ENCODE measurements around the gene PTPN14. TPM values are rescaled to one million over a fixed set of nuclear protein-coding genes. Genes with fewer than 3 reads are reported as not detected.
A peak's percentile ranks its signal among the peaks of the same experiment; 100 is the strongest.

The PTPN14 gene
- total and polyA plus RNA-seq, 5 donors from 2014 or later = 0.02 to 0.10 (median 0.06) TPM; not detected in 2

- H3K4me1 ChIP-seq (ENCODE audit: control insufficient read depth, insufficient read depth, low read length, poor library complexity, severe bottlenecking) = no peaks in the 10 kb centered on the region
- Mint-ChIP-seq H3K27ac (no peak overlapping the region), H3K27me3 (peaks cover 21% of the 10 kb centered on the region), H3K36me3 (no peaks in the 10 kb centered on the region), H3K4me3 (no peak overlapping the region), H3K4me1 (no peaks in the 10 kb centered on the region), H3K9me3 (peaks cover 0 to 3% (median 0%) of the 10 kb centered on the region in 7 donors)
- H3K4me3 ChIP-seq (ENCODE audit: low read depth, low read length) = no peak overlapping the region
- DNase-seq (no peak), ATAC-seq (ENCODE audit: low read depth in 2 of 2) (no peak)
- H3K27me3 ChIP-seq (ENCODE audit: control insufficient read depth, insufficient read depth, low read length) = peaks cover 8% of the 10 kb centered on the region
- H3K9me3 ChIP-seq (ENCODE audit: control insufficient read depth in 2 of 2, low read length in 2 of 2) = no peaks in the 10 kb centered on the region
- H3K36me3 ChIP-seq (ENCODE audit: control insufficient read depth, insufficient read depth, low read length) = no peaks in the 10 kb centered on the region
- H3K27ac ChIP-seq (ENCODE audit: insufficient read depth, low read length, poor library complexity, severe bottlenecking) = no peak overlapping the region
These were observed 15.0 kb upstream of the PTPN14 start for GRCh38 chr1:214566158-214567104.

- Mint-ChIP-seq H3K36me3 (no peaks in the 10 kb centered on the region), H3K27ac (no peak overlapping the region), H3K27me3 (peaks cover 25% of the 10 kb centered on the region), H3K4me1 (no peaks in the 10 kb centered on the region), H3K4me3 (no peak overlapping the region), H3K9me3 (peaks cover 0 to 3% (median 0%) of the 10 kb centered on the region in 7 donors)
- no peak for ATAC-seq (ENCODE audit: low read depth in 2 of 2)
- Histone ChIP-seq H3K27me3 (ENCODE audit: control insufficient read depth, insufficient read depth, low read length) (peaks cover 6% of the 10 kb centered on the region), H3K27ac (ENCODE audit: insufficient read depth, low read length, poor library complexity, severe bottlenecking) (no peak overlapping the region), H3K4me3 (ENCODE audit: low read depth, low read length) (no peak overlapping the region), H3K9me3 (ENCODE audit: control insufficient read depth in 2 of 2, low read length in 2 of 2) (no peaks in the 10 kb centered on the region), H3K36me3 (ENCODE audit: control insufficient read depth, insufficient read depth, low read length) (no peaks in the 10 kb centered on the region), H3K4me1 (ENCODE audit: control insufficient read depth, insufficient read depth, low read length, poor library complexity, severe bottlenecking) (no peaks in the 10 kb centered on the region)
- no peak for DNase-seq
These were observed 13.9 kb upstream of the PTPN14 start for GRCh38 chr1:214565310-214565709.

- Histone ChIP-seq H3K27ac (ENCODE audit: insufficient read depth, low read length, poor library complexity, severe bottlenecking) (no peak overlapping the region), H3K27me3 (ENCODE audit: control insufficient read depth, insufficient read depth, low read length) (peaks cover 2% of the 10 kb centered on the region), H3K36me3 (ENCODE audit: control insufficient read depth, insufficient read depth, low read length) (no peaks in the 10 kb centered on the region), H3K4me3 (ENCODE audit: low read depth, low read length) (no peak overlapping the region), H3K9me3 (ENCODE audit: control insufficient read depth in 2 of 2, low read length in 2 of 2) (no peaks in the 10 kb centered on the region), H3K4me1 (ENCODE audit: control insufficient read depth, insufficient read depth, low read length, poor library complexity, severe bottlenecking) (no peaks in the 10 kb centered on the region)
- Mint-ChIP-seq H3K36me3 (no peaks in the 10 kb centered on the region), H3K27me3 (peaks cover 17% of the 10 kb centered on the region), H3K9me3 (peaks cover 0 to 3% (median 0%) of the 10 kb centered on the region in 7 donors), H3K4me1 (no peaks in the 10 kb centered on the region), H3K27ac (no peak overlapping the region), H3K4me3 (no peak overlapping the region)
- no peak for DNase-seq
- no peak for ATAC-seq (ENCODE audit: low read depth in 2 of 2)
These were observed 12.5 kb upstream of the PTPN14 start for GRCh38 chr1:214563881-214564280.

- ATAC-seq (ENCODE audit: low read depth in 2 of 2) (no peak), DNase-seq (no peak)
- Histone ChIP-seq H3K27me3 (ENCODE audit: control insufficient read depth, insufficient read depth, low read length) (peaks cover 5% of the 10 kb centered on the region), H3K4me1 (ENCODE audit: control insufficient read depth, insufficient read depth, low read length, poor library complexity, severe bottlenecking) (no peaks in the 10 kb centered on the region), H3K27ac (ENCODE audit: insufficient read depth, low read length, poor library complexity, severe bottlenecking) (no peak overlapping the region), H3K9me3 (ENCODE audit: control insufficient read depth in 2 of 2, low read length in 2 of 2) (no peaks in the 10 kb centered on the region), H3K4me3 (ENCODE audit: low read depth, low read length) (no peak overlapping the region), H3K36me3 (ENCODE audit: control insufficient read depth, insufficient read depth, low read length) (no peaks in the 10 kb centered on the region)
- no peak overlapping the region for H3K27ac Mint-ChIP-seq
- no peaks in the 10 kb centered on the region for H3K36me3 Mint-ChIP-seq
- H3K4me1 Mint-ChIP-seq = no peaks in the 10 kb centered on the region
- peaks cover 46% of the 10 kb centered on the region for H3K27me3 Mint-ChIP-seq
- no peak overlapping the region for H3K4me3 Mint-ChIP-seq
- H3K9me3 Mint-ChIP-seq = peaks cover 0 to 3% (median 0%) of the 10 kb centered on the region in 7 donors
These were observed 6.7 kb upstream of the PTPN14 start for GRCh38 chr1:214557952-214558735.

GRCh38 chr1:214553142-214553710, 1.8 kb upstream of the PTPN14 start:
- Mint-ChIP-seq H3K9me3 (no peaks in the 10 kb centered on the region), H3K27me3 (peaks cover 54% of the 10 kb centered on the region), H3K27ac (no peak overlapping the region), H3K4me3 (peak overlapping the region in 1 of 4 donors; percentile 19), H3K4me1 (peaks cover 0 to 3% (median 0%) of the 10 kb centered on the region in 4 donors), H3K36me3 (no peaks in the 10 kb centered on the region)
- ATAC-seq (ENCODE audit: low read depth in 2 of 2) = no peak
- Histone ChIP-seq H3K27ac (ENCODE audit: insufficient read depth, low read length, poor library complexity, severe bottlenecking) (no peak overlapping the region), H3K4me1 (ENCODE audit: control insufficient read depth, insufficient read depth, low read length, poor library complexity, severe bottlenecking) (no peaks in the 10 kb centered on the region), H3K9me3 (ENCODE audit: control insufficient read depth in 2 of 2, low read length in 2 of 2) (no peaks in the 10 kb centered on the region), H3K4me3 (ENCODE audit: low read depth, low read length) (no peak overlapping the region), H3K27me3 (ENCODE audit: control insufficient read depth, insufficient read depth, low read length) (peaks cover 23% of the 10 kb centered on the region), H3K36me3 (ENCODE audit: control insufficient read depth, insufficient read depth, low read length) (no peaks in the 10 kb centered on the region)
- DNase-seq = no peak

GRCh38 chr1:214552174-214552608, 789 bp upstream of the PTPN14 start:
- Mint-ChIP-seq H3K27me3 (peaks cover 50% of the 10 kb centered on the region), H3K4me1 (peaks cover 0 to 3% (median 0%) of the 10 kb centered on the region in 4 donors), H3K27ac (no peak overlapping the region), H3K4me3 (peak overlapping the region in 2 of 4 donors; percentile 41 to 70), H3K9me3 (no peaks in the 10 kb centered on the region), H3K36me3 (no peaks in the 10 kb centered on the region)
- Histone ChIP-seq H3K4me3 (ENCODE audit: low read depth, low read length) (no peak overlapping the region), H3K27me3 (ENCODE audit: control insufficient read depth, insufficient read depth, low read length) (peaks cover 26% of the 10 kb centered on the region), H3K4me1 (ENCODE audit: control insufficient read depth, insufficient read depth, low read length, poor library complexity, severe bottlenecking) (no peaks in the 10 kb centered on the region), H3K36me3 (ENCODE audit: control insufficient read depth, insufficient read depth, low read length) (no peaks in the 10 kb centered on the region), H3K27ac (ENCODE audit: insufficient read depth, low read length, poor library complexity, severe bottlenecking) (no peak overlapping the region), H3K9me3 (ENCODE audit: control insufficient read depth in 2 of 2, low read length in 2 of 2) (no peaks in the 10 kb centered on the region)
- ATAC-seq (ENCODE audit: low read depth in 2 of 2) (no peak), DNase-seq (no peak)

- Histone ChIP-seq H3K4me1 (ENCODE audit: control insufficient read depth, insufficient read depth, low read length, poor library complexity, severe bottlenecking) (no peaks in the 10 kb centered on the region), H3K4me3 (ENCODE audit: low read depth, low read length) (no peak overlapping the region), H3K36me3 (ENCODE audit: control insufficient read depth, insufficient read depth, low read length) (no peaks in the 10 kb centered on the region), H3K27me3 (ENCODE audit: control insufficient read depth, insufficient read depth, low read length) (peaks cover 26% of the 10 kb centered on the region), H3K9me3 (ENCODE audit: control insufficient read depth in 2 of 2, low read length in 2 of 2) (no peaks in the 10 kb centered on the region), H3K27ac (ENCODE audit: insufficient read depth, low read length, poor library complexity, severe bottlenecking) (no peak overlapping the region)
- Mint-ChIP-seq H3K27me3 (peaks cover 46% of the 10 kb centered on the region), H3K4me3 (peak overlapping the region in 1 of 4 donors; percentile 63), H3K9me3 (no peaks in the 10 kb centered on the region), H3K27ac (no peak overlapping the region), H3K36me3 (no peaks in the 10 kb centered on the region), H3K4me1 (peaks cover 0 to 3% (median 0%) of the 10 kb centered on the region in 4 donors)
- DNase-seq = peak in 1 of 3 donors; percentile 4
- no peak for ATAC-seq (ENCODE audit: low read depth in 2 of 2)
These were observed 456 bp downstream of the PTPN14 start for GRCh38 chr1:214550857-214551435.
